H1 (cell line): ENCODE results near the gene B4GALNT3. TPM values are rescaled to one million over a fixed set of nuclear protein-coding genes. Genes with fewer than 3 reads are reported as not detected.

ENCODE experiments used
- CTCF ChIA-PET: fragments of 300-600 bp; sonication (Branson Sonifier 250); formaldehyde crosslinking; loops from one replicate; lab custom pipeline; 2021; ENCODE audit not compliant: partially characterized antibody; lab: Charles Lee
- POLR2A ChIA-PET: fragments of 300-600 bp; sonication (Branson Sonifier 250); formaldehyde crosslinking; loops from one replicate; lab custom pipeline; 2021; ENCODE audit warnings: inconsistent platforms; ENCODE audit not compliant: partially characterized antibody; lab: Charles Lee
- DNase-seq, 2 experiments: peaks; one replicate each; pipeline versions ENCODE4 v3.0.0 to v3.0.0-alpha.2; 2010 to 2022; ENCODE audit warnings: low spot score in 2 of 2, low read depth in 1 of 2, mixed read lengths in 1 of 2
- FAIRE-seq: peaks from 2 replicates; lab custom pipeline; 2011; peaks lifted over from hg19 to GRCh38; lab: Jason Lieb, UNC
- H2AFZ ChIP-seq: 2 replicates; pipeline ENCODE4 v1.8.1; 2012; ENCODE audit warnings: low read length, inconsistent platforms
- H2AK5ac ChIP-seq: 2 replicates; pipeline ENCODE4 v1.6.1; 2013; ENCODE audit warnings: low read depth, low read length
- H2BK120ac ChIP-seq: replicated peaks from 2 replicates; pipeline ENCODE3; 2013; ENCODE audit warnings: low read depth, low read length, inconsistent platforms
- H2BK12ac ChIP-seq: 2 replicates; pipeline ENCODE4 v1.6.1; 2013; ENCODE audit warnings: low read depth, low read length
- H2BK15ac ChIP-seq: 2 replicates; pipeline ENCODE4 v1.6.1; 2013; ENCODE audit warnings: low read length
- H2BK20ac ChIP-seq: 2 replicates; pipeline ENCODE4 v1.6.1; 2013; ENCODE audit warnings: low read length
- H2BK5ac ChIP-seq: 2 replicates; pipeline ENCODE4 v1.6.1; 2013; ENCODE audit warnings: low read depth, low read length
- H3K14ac ChIP-seq: 2 replicates; pipeline ENCODE4 v1.6.1; 2013; ENCODE audit warnings: inconsistent platforms; ENCODE audit not compliant: insufficient read length
- H3K18ac ChIP-seq: 2 replicates; pipeline ENCODE4 v1.6.1; 2013; ENCODE audit warnings: low read length; ENCODE audit errors: extremely low read depth
- H3K23ac ChIP-seq: 2 replicates; pipeline ENCODE4 v1.6.1; 2013; ENCODE audit warnings: inconsistent platforms; ENCODE audit not compliant: insufficient read length
- H3K23me2 ChIP-seq: 2 replicates; pipeline ENCODE4 v1.6.1; 2013; ENCODE audit warnings: low read depth, low read length
- H3K27ac ChIP-seq: 2 replicates; pipeline ENCODE4 v1.6.1; 2011; ENCODE audit warnings: low read depth, low read length, inconsistent platforms
- H3K27me3 ChIP-seq, 4 experiments: replicated peaks in 1 of 4; 1 replicate in 1 of 4; 2 replicates in 3 of 4; pipeline versions ENCODE4 v1.6.1 to v1.8.1; 2011 to 2013; ENCODE audit warnings: low read length in 3 of 4, mild to moderate bottlenecking in 3 of 4, inconsistent platforms in 2 of 4, mixed read lengths in 2 of 4, moderate library complexity in 1 of 4; ENCODE audit not compliant: control insufficient read depth in 3 of 4, insufficient read depth in 3 of 4; ENCODE audit errors: extremely low read depth in 1 of 4
- H3K36me3 ChIP-seq, 4 experiments: 2 replicates each; pipeline versions ENCODE4 v1.6.1 to v1.8.1; 2011 to 2013; ENCODE audit warnings: mild to moderate bottlenecking in 4 of 4, low read length in 3 of 4, moderate library complexity in 2 of 4, control low read depth in 1 of 4, inconsistent platforms in 1 of 4; ENCODE audit not compliant: insufficient read depth in 4 of 4, control insufficient read depth in 2 of 4
- H3K4ac ChIP-seq: replicated peaks from 2 replicates; pipeline ENCODE3; 2013; ENCODE audit warnings: low read length, low read depth, mixed read lengths, inconsistent platforms; ENCODE audit not compliant: insufficient read length
- H3K4me1 ChIP-seq, 4 experiments: replicated peaks in 1 of 4; 1 replicate in 1 of 4; 2 replicates in 3 of 4; pipeline versions ENCODE4 v1.6.1 to v1.8.1; 2011 to 2013; ENCODE audit warnings: low read length in 3 of 4, inconsistent platforms in 2 of 4, mixed read lengths in 1 of 4; ENCODE audit not compliant: insufficient read depth in 4 of 4, control insufficient read depth in 3 of 4
- H3K4me2 ChIP-seq, 2 experiments: 2 replicates each; pipeline versions ENCODE4 v1.6.1 to v1.8.1; 2011 to 2013; ENCODE audit warnings: low read depth in 2 of 2, low read length in 2 of 2, control low read depth in 1 of 2, inconsistent platforms in 1 of 2, mild to moderate bottlenecking in 1 of 2; ENCODE audit not compliant: insufficient read depth in 1 of 2
- H3K4me3 ChIP-seq, 4 experiments: fragments of 200-600, 300-600 bp in 1 of 4; sonication (generic), shearing (Covaris generic), sonication (Bioruptor Twin) in 1 of 4; 2 replicates each; pipeline versions ENCODE4 v1.5.1 to v1.8.1; 2011 to 2016; ENCODE audit warnings: low read length in 4 of 4, low read depth in 3 of 4, control low read depth in 2 of 4, inconsistent platforms in 2 of 4, mild to moderate bottlenecking in 2 of 4, mixed read lengths in 1 of 4, moderate library complexity in 1 of 4; ENCODE audit not compliant: insufficient read depth in 2 of 4; ENCODE audit errors: extremely low read depth in 1 of 4
- H3K56ac ChIP-seq: replicated peaks from 2 replicates; pipeline ENCODE3; 2013; ENCODE audit warnings: low read depth, mild to moderate bottlenecking, mixed read lengths, low read length, inconsistent platforms; ENCODE audit not compliant: insufficient read length
- H3K79me1 ChIP-seq: 2 replicates; pipeline ENCODE4 v1.6.1; 2013; ENCODE audit warnings: low read depth, low read length, control low read depth
- H3K79me2 ChIP-seq, 2 experiments: 2 replicates each; pipeline versions ENCODE4 v1.6.1 to v1.8.1; 2012 to 2013; ENCODE audit warnings: low read length in 2 of 2, mild to moderate bottlenecking in 2 of 2, inconsistent platforms in 1 of 2; ENCODE audit not compliant: insufficient read depth in 2 of 2, control insufficient read depth in 1 of 2
- H3K9ac ChIP-seq, 4 experiments: replicated peaks in 1 of 4; 1 replicate in 1 of 4; 2 replicates in 3 of 4; pipeline versions ENCODE4 v1.6.1 to v1.8.1; 2011 to 2013; ENCODE audit warnings: low read depth in 3 of 4, low read length in 3 of 4, control low read depth in 2 of 4, mild to moderate bottlenecking in 2 of 4, moderate library complexity in 2 of 4, inconsistent platforms in 1 of 4; ENCODE audit errors: extremely low read depth in 1 of 4
- H3K9me3 ChIP-seq, 2 experiments: 2 replicates each; pipeline versions ENCODE4 v1.6.1 to v1.8.1; 2012 to 2013; ENCODE audit warnings: mild to moderate bottlenecking in 2 of 2, moderate library complexity in 2 of 2, control low read depth in 1 of 2, inconsistent platforms in 1 of 2, low read depth in 1 of 2, low read length in 1 of 2, mixed read lengths in 1 of 2; ENCODE audit not compliant: insufficient read depth in 2 of 2
- H4K20me1 ChIP-seq, 2 experiments: replicated peaks in 1 of 2; 2 replicates each; pipeline versions ENCODE3 to v1.8.1; 2011 to 2013; ENCODE audit warnings: inconsistent platforms in 2 of 2, low read length in 2 of 2, mild to moderate bottlenecking in 1 of 2; ENCODE audit not compliant: insufficient read depth in 2 of 2, control insufficient read depth in 1 of 2
- H4K5ac ChIP-seq: 2 replicates; pipeline ENCODE4 v1.6.1; 2013; ENCODE audit warnings: low read length, low read depth, mixed read lengths, inconsistent platforms; ENCODE audit not compliant: insufficient read length
- H4K8ac ChIP-seq: 2 replicates; pipeline ENCODE4 v1.8.0; 2013; ENCODE audit warnings: mild to moderate bottlenecking, moderate library complexity, low read length, inconsistent platforms; ENCODE audit not compliant: insufficient read depth; ENCODE audit errors: extremely low read depth
- H4K91ac ChIP-seq: replicated peaks from 2 replicates; pipeline ENCODE3; 2013; ENCODE audit warnings: low read length, mixed read lengths, inconsistent platforms; ENCODE audit not compliant: insufficient read length
- POU5F1 ChIP-seq: IDR thresholded peaks from 2 replicates; pipeline ENCODE4 v1.6.1; 2011; ENCODE audit warnings: low read depth, mild to moderate bottlenecking, low read length, moderate library complexity
- WGBS, 2 experiments: shearing (Covaris generic) in 1 of 2; methylation state at CpG; one replicate each; pipeline versions ENCODE4 v1.1.6 to v1.1.7; 2013 to 2015; ENCODE audit warnings: low lambda C conversion rate in 2 of 2, mixed read lengths in 2 of 2, inconsistent platforms in 1 of 2, low coverage in 1 of 2, missing lambda C conversion rate in 1 of 2; ENCODE audit not compliant: insufficient replicate concordance in 2 of 2, insufficient coverage in 1 of 2, insufficient read length in 1 of 2; ENCODE audit errors: extremely low coverage in 1 of 2, missing lambda C conversion rate in 1 of 2; 5-methylcytosine and 5-hydroxymethylcytosine counted together
- polyA plus RNA-seq, 7 experiments: library from polyadenylated mRNA; depleted of rRNA in 3 of 7; stranded (reverse) in 5 of 7; unstranded in 2 of 7; fragments of >200 nt in 5 of 7; fragments of 200-250 nt in 2 of 7; gene quantifications; 1 replicate in 5 of 7; 2 replicates in 1 of 7; 4 replicates in 1 of 7; pipeline versions ENCODE4 v1.2.1 to v1.2.3, GENCODE V29; 2011 to 2013; ENCODE audit warnings: missing spikeins in 2 of 7, mixed read lengths in 2 of 7
- total RNA-seq: library from RNA; stranded (reverse); fragmentation: NEBNext Ultra II Directional; extraction: Animal tissue kit (Norgen Biotek cat#: 25700); gene quantifications from 2 replicates; pipeline ENCODE4 v1.2.1, GENCODE V29; 2021

B4GALNT3 gene
- total and polyA plus RNA-seq, 2 of the 8 experiments (the other 6 are each of a cell fraction or from before 2014, with no cell fraction given) = 12.5 to 20.3 TPM

DNA sequence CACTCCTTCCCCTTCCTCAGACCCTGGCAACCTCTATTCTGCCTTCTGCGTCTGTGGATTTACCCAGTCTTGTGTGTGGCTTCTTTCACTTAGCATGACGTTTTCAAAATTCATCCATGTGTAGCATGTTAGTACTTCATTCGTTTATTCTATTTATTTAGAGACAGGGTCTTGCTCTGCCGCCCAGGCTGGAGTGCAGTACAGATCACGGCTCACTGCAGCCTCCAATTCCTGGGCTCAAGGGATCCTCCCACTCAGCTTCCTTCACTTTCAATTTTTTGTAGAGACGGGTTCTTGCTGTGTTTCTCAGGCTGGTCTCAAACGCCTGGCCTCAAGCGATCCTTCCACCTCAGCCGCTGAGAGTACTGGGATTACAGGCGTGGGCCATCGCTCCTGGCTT lies 37.0 kb downstream of the B4GALNT3 start:
- WGBS, 2 experiments = 92% methylated on average over 11 of the region's 11 CpGs; no CpG with 5 or more reads in 1 of the 2 experiments
- no peaks in the 10 kb centered on the region for H4K20me1 ChIP-seq
- peaks cover 0 to under 1% (median 0%) of the 10 kb centered on the region in 4 experiments; a peak in 3 of 7 replicates for H3K4me1 ChIP-seq
- no peak overlapping the region for H2BK20ac ChIP-seq
- DNase-seq (no peak), FAIRE-seq (no peak)
- no peak overlapping the region for H4K5ac ChIP-seq
- H3K27ac ChIP-seq = no peak overlapping the region
- H4K8ac ChIP-seq = no peak overlapping the region
- H3K23me2 ChIP-seq = no peaks in the 10 kb centered on the region
- no peak overlapping the region for H2AFZ ChIP-seq
- H3K56ac ChIP-seq = no peak overlapping the region
- ChIA-PET POLR2A (no interaction called here), CTCF (interaction anchor here (1.2 to 1.8 kb wide), 4 partner anchors 12 to 54 kb away, joined by 4 to 7 read pairs (median 5); no protein-coding TSS in a partner anchor)
- H3K4me2 ChIP-seq = no peak overlapping the region
- H2BK120ac ChIP-seq = no peak overlapping the region
- no peak overlapping the region for H2BK5ac ChIP-seq
- H3K9ac ChIP-seq = no peak overlapping the region
- H3K4me3 ChIP-seq = no peak overlapping the region
- H2BK15ac ChIP-seq = no peak overlapping the region
- H4K91ac ChIP-seq = no peak overlapping the region
- no peak for TF ChIP-seq POU5F1
- H3K36me3 ChIP-seq = no peaks in the 10 kb centered on the region
- no peaks in the 10 kb centered on the region for H3K27me3 ChIP-seq
- H3K23ac ChIP-seq = no peak overlapping the region
- no peak overlapping the region for H3K18ac ChIP-seq
- H3K14ac ChIP-seq = no peak overlapping the region
- no peaks in the 10 kb centered on the region for H3K79me2 ChIP-seq
- H3K4ac ChIP-seq = no peak overlapping the region
- H2BK12ac ChIP-seq = no peak overlapping the region
- H3K9me3 ChIP-seq = peaks cover 0 to 6% of the 10 kb centered on the region in 2 experiments; a peak in 1 of 4 replicates
- H2AK5ac ChIP-seq = no peak overlapping the region
- peaks cover 2% of the 10 kb centered on the region; the same call in 1 of the 2 replicates for H3K79me1 ChIP-seq
